GM21529 (cell line): ENCODE data around the gene SF3A2.
"Not testable (repeated sequence)": the region's sequence is repeated elsewhere in the genome, so short reads cannot be mapped to it uniquely, and the experiment has no call there.

Source experiments
- ATAC-seq: cut with Tn5 transposase; IDR thresholded peaks from one replicate; pipeline ENCODE4 v1.9.1; 2021; ENCODE audit not compliant: unreplicated experiment

SF3A2 gene

GRCh38 chr19:2273356-2274184 is 36.9 kb downstream of the SF3A2 start:
- ATAC-seq = no peak

- ATAC-seq = no peak
Measured at GRCh38 chr19:2274185-2274711, 37.6 kb downstream of the SF3A2 start.

DNA sequence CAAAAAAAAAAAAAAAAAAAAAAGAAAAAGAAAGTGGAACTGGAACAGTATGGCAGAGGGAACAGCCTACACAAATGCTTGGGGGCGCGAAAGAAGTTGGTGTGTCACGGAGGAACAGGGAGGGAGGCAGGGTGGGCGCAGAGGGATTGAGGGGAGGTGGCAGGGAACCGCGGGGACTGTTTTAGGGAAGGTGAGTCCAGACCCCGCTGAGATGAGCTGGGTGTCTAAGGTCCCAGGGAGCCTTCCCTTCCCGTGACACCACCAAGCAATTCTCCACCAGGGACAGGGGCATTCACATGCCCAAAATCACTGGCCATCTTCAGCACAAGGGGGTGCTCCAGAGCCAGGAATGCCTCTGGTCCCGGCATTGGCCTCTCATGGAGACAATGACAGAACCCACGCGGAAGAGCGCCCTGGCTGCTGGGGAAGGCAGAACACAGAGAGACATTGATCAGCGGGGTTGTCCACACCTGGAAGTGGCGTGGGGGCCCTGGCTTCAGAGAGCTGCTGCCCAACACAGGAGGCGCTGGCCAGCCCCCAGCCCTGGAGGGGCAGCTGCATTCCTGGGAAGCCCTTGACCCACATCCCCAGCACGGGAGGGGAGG is 38.4 kb downstream of the SF3A2 start:
- ATAC-seq = no peak

DNA sequence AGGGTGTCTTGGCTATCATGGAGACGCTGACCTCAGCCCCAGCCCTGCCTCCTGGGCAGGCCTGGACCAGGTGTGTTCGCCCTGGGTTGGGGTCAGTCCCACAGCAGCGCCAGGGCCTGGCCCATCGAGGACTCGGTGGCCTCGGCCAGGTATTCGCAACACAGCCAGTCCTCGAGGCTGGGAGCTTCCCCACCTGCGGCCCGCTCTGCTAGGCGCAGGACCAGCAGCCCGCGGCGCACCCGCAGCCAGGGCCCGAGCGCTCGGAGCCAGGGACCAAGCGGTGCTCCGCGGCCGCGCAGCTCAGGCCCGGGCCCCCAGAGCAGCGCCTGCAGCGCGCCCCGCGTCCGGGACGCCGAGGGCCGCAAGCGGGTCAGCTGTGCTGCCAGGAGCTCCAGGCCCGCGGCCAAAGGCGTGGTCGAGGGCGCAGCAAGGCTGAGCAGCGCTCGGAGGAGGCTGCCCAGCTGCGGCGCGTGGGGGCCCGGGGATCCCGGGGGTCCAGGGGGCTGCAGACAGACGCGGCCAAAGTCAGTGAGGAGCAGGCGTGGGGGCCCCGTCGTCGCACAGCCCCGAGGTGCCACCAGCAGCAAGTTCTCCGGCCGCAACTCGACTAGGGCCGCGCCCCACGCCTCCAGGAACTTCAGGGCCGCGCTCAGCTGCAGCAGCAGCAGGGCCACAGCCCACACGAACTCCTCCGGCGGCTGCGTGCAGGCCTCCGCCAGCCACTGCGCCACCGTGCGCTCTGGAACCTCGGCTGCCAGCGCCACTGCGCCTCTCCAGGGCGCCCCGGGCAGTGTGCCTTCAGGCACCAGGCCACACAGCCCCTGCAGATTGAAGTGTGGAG is 39.2 kb downstream of the SF3A2 start:
- ATAC-seq = no peak

- ATAC-seq = no peak
Measured at GRCh38 chr19:2276429-2276986, 39.9 kb downstream of the SF3A2 start.

GRCh38 chr19:2277138-2277537 is 40.5 kb downstream of the SF3A2 start:
- ATAC-seq = no peak

DNA sequence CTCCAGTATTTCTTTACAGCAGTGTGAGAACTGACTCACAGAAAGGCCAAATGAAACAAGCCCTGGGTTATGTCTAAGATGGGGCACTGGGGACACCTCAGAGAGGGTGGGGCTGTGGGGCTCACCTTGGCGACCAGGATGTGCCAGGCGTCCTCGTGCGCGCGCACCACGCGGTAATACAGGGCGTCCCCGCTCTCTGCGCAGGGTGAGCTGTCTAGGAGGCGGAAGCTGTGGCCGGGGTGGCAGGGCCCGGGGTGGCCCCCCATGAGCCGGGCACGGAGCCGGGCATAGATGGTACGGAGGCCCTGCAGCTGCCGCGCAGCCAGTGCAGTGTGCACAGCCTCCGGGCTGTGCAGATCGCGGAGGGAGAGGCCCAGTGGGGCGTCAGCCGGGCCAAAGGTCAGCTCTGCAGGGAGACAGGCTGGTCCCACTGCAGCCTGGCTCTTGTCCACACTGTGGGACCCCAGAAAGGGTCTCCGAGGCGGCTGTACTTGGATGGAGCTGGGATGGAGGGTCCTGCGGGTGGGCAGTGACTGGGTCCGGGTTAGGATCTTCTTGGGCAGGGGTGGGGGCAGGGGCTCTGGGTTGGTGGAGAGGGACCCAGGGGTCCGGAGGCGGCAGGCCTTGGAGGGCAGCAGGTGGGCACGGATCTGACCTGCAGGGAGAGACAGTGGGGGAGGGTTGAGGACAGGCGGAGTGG is 42.0 kb downstream of the SF3A2 start:
- ATAC-seq = no peak

DNA sequence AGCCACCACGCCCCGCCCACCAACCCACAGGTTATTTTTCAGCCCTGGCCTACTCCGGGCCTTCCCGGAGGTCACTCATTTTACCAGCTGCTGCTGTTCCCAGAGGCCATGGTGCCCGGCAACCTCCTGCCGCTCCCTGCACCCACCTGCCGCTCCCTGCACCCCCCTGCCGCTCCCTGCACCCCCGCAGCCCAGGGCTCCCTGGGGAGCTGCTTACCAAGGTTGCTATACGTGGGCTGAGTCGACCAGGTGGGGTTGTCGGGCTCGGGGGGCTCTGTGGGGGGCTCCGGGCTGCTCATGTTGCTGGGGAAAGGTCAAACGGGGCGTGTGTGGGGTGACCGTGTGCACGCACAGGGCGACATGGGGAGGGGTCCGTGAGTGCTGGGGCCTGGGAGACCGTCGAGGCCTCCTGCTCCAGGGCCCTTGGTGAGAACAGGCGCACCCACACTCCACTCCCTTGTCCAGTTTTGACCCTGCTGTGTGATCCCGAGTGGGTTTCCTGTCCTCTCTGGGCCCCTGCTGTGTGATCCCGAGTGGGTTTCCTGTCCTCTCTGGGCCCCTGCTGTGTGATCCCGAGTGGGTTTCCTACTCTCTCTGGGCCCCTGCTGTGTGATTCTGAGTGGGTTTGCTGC is 44.1 kb downstream of the SF3A2 start:
- ATAC-seq = no peak

GRCh38 chr19:2281265-2282061 is 44.8 kb downstream of the SF3A2 start:
- not testable (repeated sequence) for ATAC-seq

- no peak for ATAC-seq
Measured at GRCh38 chr19:2282062-2282861, 45.6 kb downstream of the SF3A2 start, which contains the start of gene PEAK3. TSS of gene PEAK3 (minus strand) at chr19:2282175. CDS start at chr19:2280931, 1,244 bp downstream.

DNA sequence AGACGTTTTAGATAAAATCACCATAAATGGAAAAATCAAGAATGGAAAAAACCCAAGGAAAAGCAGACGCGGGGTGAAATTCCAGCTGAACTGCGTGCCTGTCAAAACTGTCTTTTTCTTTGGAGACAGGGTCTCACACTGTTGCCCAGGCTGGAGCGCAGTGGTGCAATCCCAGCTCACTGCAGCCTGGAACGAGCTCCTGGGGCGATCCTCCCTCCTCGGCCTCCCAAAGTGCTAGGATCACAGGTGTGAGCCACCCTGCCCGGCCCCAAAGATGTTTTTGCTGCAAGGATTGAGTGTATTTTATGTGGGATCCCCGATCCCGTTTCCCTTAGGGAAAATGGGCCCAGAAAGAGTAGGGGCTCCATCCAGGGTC is 46.2 kb downstream of the SF3A2 start:
- ATAC-seq = no peak

GRCh38 chr19:2283835-2284507 is 47.3 kb downstream of the SF3A2 start:
- ATAC-seq = no peak

DNA sequence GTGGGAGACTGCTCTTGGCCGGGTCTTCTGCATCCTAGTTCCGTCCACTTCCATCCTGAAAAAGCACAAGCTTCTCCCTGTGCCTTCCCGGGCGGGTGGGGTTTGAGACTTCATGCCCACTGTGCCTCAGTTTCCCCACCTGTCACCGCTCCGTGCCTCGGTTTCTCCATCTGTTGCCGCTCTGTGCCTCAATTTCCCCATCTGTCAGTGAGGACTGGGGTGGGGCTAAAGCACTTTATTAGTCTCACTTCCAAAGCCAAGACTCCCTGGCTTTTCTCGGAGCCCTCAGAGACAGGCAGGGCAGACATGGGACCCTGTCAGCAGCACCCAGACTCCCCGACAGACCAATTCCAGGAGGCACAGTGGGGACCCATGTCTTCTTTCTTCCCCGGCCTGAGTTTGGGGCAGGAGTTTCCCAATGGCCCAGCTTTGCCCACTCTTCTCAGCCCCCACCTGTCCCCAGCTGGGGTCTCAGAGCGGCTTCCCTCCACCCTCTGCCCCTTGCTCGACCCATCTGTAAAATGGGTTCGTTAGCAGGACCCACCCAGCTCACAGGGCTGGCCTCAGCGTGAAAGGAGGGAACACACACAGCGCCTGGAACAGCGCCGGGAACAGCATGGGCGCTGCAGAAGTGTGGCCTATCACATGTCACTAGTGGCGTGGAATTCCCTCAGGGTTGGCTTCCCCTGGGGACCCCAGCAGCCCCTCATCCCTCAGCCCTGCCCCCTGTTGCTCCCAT is 49.9 kb downstream of the SF3A2 start:
- ATAC-seq = no peak

DNA sequence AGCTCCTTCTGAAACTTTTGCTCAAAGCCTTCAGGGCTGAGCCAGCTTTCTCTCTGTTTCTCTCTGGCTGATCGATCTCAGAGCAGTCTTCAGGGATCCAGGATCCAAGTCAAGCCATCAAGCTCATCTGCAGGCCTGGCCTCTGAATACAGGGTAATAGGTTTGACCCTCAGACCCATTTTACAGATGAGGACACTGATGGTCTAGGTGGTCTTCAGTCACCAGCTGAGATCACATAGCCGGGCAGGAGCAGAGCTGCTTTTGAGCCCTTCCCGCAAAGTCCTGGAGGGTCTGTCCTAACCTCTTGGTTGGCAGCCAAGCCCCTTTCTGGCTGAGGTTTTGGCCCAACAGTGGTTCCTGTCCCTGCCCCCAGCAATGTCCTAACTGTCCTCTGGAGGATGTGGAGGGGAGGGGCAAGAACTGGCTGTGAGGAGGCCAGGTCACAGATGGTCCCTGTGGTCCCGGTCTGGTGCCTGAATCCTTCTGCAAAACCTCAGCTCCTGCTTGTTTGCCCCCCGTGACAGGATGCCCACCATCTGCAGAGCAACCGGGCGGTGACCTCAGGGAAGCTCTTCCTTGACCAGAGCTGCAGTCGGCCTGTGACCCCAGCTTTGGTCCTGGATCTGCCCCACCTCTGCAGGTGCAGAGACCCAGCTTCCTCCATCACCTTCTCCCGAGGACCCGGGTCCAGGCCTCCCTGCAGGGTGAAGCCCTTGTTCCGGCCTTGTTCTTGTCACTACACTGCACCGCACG is 51.1 kb downstream of the SF3A2 start:
- no peak for ATAC-seq

DNA sequence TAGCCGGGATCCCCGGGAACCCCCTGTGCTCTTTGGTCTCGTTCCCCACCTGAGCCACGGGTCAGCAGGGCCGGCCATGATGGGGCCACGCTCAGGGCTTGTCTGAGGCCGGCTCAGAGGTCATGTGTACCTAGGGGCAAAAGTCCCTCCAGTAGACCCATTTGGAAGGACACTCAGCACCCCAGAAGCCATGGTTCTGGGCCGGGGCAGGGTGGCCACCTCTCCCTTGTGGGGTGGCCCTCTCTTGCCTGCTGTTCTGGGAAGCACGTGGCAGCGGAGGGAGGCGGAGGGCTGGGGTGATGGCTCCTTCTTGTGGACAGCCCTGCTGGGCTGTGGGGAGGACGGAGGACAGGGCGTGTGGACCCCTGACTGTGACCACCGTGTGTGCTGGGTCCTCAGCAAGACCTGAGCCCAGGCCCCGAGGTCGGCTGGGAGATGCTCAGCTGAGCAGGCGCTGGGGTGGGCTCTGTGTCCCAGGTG is 51.8 kb downstream of the SF3A2 start:
- no peak for ATAC-seq
